CD4-positive, CD25-positive, alpha-beta regulatory T cell (primary cell): ENCODE data around the gene TNRC6A. TPM values are rescaled to one million over a fixed set of nuclear protein-coding genes. Genes with fewer than 3 reads are reported as not detected.

ENCODE experiments used
- ATAC-seq, 2 donors: fragments of 150-1000 bp; cut with Tn5 transposase; one replicate each; pipeline ENCODE4 v1.10.0; 2021; ENCODE audit warnings: low read depth in 2 of 2, moderate number of reproducible peaks in 2 of 2, moderate library complexity in 1 of 2
- DNase-seq, 3 donors: peaks; one replicate each; pipeline versions ENCODE4 v3.0.0 to v3.0.0-alpha.2; 2012 to 2022; ENCODE audit warnings: mixed read lengths in 1 of 3
- H3K27ac ChIP-seq: one replicate; pipeline ENCODE4 v1.7.0; 2013; ENCODE audit warnings: mild to moderate bottlenecking, low read length; ENCODE audit not compliant: insufficient read depth, poor library complexity, severe bottlenecking
- H3K27me3 ChIP-seq: one replicate; pipeline ENCODE4 v1.7.0; 2013; ENCODE audit warnings: low read length; ENCODE audit not compliant: control insufficient read depth, insufficient read depth
- H3K36me3 ChIP-seq: one replicate; pipeline ENCODE4 v1.7.0; 2013; ENCODE audit warnings: mild to moderate bottlenecking, low read length, moderate library complexity; ENCODE audit not compliant: control insufficient read depth, insufficient read depth
- H3K4me1 ChIP-seq: 2 replicates; pipeline ENCODE4 v1.7.0; 2013; ENCODE audit warnings: mild to moderate bottlenecking, low read length; ENCODE audit not compliant: insufficient read depth, control insufficient read depth, poor library complexity, severe bottlenecking
- H3K4me3 ChIP-seq: one replicate; pipeline ENCODE4 v1.7.0; 2013; ENCODE audit warnings: low read depth, mild to moderate bottlenecking, low read length, moderate library complexity
- H3K9me3 ChIP-seq, 2 experiments: 1 replicate in 1 of 2; 2 replicates in 1 of 2; pipeline ENCODE4 v1.7.0; 2013; ENCODE audit warnings: low read length in 2 of 2, mild to moderate bottlenecking in 1 of 2, moderate library complexity in 1 of 2; ENCODE audit not compliant: control insufficient read depth in 2 of 2
- H3K27ac Mint-ChIP-seq, 3 donors: one replicate each; pipeline ENCODE4 v1.8.0; 2020 to 2022; ENCODE audit warnings: mild to moderate bottlenecking in 3 of 3, mixed read lengths in 3 of 3, moderate library complexity in 2 of 3
- H3K27me3 Mint-ChIP-seq: one replicate; pipeline ENCODE4 v1.8.0; 2022; ENCODE audit warnings: mild to moderate bottlenecking, mixed read lengths
- H3K36me3 Mint-ChIP-seq: one replicate; pipeline ENCODE4 v1.8.0; 2020; ENCODE audit warnings: mixed read lengths
- H3K4me1 Mint-ChIP-seq, 4 donors: one replicate each; pipeline ENCODE4 v1.8.0; 2020 to 2022; ENCODE audit warnings: mixed read lengths in 4 of 4, mild to moderate bottlenecking in 1 of 4
- H3K4me3 Mint-ChIP-seq, 4 donors: one replicate each; pipeline ENCODE4 v1.8.0; 2020 to 2022; ENCODE audit warnings: mild to moderate bottlenecking in 4 of 4, mixed read lengths in 4 of 4, moderate library complexity in 3 of 4
- H3K9me3 Mint-ChIP-seq, 7 donors: one replicate each; pipeline ENCODE4 v1.8.0; 2020 to 2022; ENCODE audit warnings: mixed read lengths in 7 of 7, mild to moderate bottlenecking in 3 of 7, moderate library complexity in 2 of 7
- polyA plus RNA-seq, 4 donors: library from polyadenylated mRNA; unstranded; fragments of 300-500 nt; fragmentation: Illumina TruSeq; gene quantifications; one replicate each; pipeline ENCODE4 v1.2.3, GENCODE V29; 2021
- total RNA-seq: library from RNA; stranded (reverse); gene quantifications from one replicate; pipeline ENCODE4 v1.2.3, GENCODE V29; 2022

TNRC6A gene
- total and polyA plus RNA-seq, 5 donors from 2014 or later: 7.2 to 89.0 (median 10.4) TPM

DNA sequence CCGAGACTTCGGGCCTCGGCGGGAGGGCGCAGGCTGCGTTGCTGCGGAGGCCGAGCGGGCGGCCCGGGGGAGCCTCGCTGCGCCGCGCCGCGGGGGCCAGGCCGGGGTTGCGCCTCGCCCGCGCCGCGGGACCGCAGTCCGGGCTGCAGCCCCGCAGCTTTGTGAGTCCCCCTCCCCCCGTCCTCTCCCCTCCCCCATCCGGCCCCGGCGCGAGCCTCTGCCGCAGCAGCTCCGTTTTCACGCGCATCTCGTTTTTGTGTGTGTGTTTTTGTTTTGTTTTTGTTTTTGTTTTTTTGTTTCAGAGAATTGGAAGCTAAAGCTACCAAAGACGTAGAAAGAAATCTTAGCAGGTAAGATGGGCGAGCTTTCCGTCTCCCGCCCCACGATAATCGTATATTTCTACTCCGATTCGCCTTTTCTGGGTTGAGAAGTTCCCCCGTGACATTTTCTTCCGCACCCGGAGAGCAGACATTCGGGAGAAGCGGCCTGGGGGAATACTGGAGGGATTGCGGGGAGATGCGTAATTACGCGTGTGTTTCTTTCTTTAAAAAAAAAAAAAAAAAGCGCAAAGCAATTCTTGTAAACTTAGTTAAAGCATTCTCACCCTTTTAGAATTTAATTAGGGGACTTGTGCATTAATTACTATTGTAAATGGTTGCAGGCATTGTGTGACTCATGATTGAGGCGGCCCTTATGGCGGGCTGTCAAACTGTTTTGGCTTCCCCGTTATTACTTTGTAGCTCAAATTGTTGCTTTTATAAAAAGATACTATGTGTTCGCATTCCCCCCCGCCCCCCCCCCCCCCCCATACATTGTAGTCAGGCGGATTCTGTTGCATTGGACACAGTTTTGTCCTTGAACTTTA, 732 bp downstream of the TNRC6A start:
- Histone ChIP-seq H3K9me3 (no peaks in the 10 kb centered on the region), H3K4me1 (peaks cover 29% of the 10 kb centered on the region), H3K36me3 (peaks cover 12% of the 10 kb centered on the region), H3K4me3 (peak overlapping the region; percentile 85), H3K27ac (peak overlapping the region; percentile 94), H3K27me3 (no peaks in the 10 kb centered on the region)
- Mint-ChIP-seq H3K4me1 (peaks cover 35 to 58% (median 50%) of the 10 kb centered on the region in 4 donors), H3K27me3 (peaks cover 12% of the 10 kb centered on the region), H3K9me3 (peaks cover 0 to 3% (median 0%) of the 10 kb centered on the region in 7 donors), H3K4me3 (peak overlapping the region; percentile 94 to 99 (median 98)), H3K27ac (peak overlapping the region; percentile 92 to 99 (median 98)), H3K36me3 (peaks cover 13% of the 10 kb centered on the region)
- ATAC-seq (no peak), DNase-seq (peak in 2 of 3 donors; percentile 42 to 45)

DNA sequence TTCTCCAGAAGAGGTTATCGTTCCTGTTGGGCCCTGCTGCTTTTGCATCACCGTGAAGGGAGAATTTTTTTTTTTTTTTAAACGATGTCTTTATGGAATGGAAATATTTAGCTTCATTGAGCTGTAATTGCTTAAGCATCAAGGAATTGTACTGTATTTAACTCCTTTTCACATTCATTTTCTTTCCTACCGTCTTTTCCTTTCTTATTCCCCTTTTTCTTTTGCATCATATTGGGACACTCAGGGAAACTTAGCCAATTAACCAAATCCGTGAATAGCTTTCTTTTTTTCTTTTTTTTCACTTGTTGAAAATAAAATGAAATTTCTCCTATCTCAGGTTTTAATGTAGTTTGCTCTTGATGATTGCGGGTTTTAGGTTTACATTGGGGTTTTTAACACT, 1.5 kb downstream of the TNRC6A start:
- no peaks in the 10 kb centered on the region for H3K27me3 ChIP-seq
- peaks cover 29% of the 10 kb centered on the region for H3K4me1 ChIP-seq
- ATAC-seq: no peak
- peak overlapping the region; percentile 94 for H3K27ac ChIP-seq
- H3K9me3 Mint-ChIP-seq: peaks cover 0 to 3% (median 0%) of the 10 kb centered on the region in 7 donors
- peaks cover 13% of the 10 kb centered on the region for H3K36me3 Mint-ChIP-seq
- H3K9me3 ChIP-seq: no peaks in the 10 kb centered on the region
- peaks cover 12% of the 10 kb centered on the region for H3K27me3 Mint-ChIP-seq
- peak overlapping the region; percentile 1 to 92 (median 86) for H3K27ac Mint-ChIP-seq
- peaks cover 12% of the 10 kb centered on the region for H3K36me3 ChIP-seq
- H3K4me1 Mint-ChIP-seq: peaks cover 35 to 65% (median 53%) of the 10 kb centered on the region in 4 donors
- no peak for DNase-seq
- peak overlapping the region; percentile 94 to 99 (median 98) for H3K4me3 Mint-ChIP-seq
- H3K4me3 ChIP-seq: peak overlapping the region; percentile 85

DNA sequence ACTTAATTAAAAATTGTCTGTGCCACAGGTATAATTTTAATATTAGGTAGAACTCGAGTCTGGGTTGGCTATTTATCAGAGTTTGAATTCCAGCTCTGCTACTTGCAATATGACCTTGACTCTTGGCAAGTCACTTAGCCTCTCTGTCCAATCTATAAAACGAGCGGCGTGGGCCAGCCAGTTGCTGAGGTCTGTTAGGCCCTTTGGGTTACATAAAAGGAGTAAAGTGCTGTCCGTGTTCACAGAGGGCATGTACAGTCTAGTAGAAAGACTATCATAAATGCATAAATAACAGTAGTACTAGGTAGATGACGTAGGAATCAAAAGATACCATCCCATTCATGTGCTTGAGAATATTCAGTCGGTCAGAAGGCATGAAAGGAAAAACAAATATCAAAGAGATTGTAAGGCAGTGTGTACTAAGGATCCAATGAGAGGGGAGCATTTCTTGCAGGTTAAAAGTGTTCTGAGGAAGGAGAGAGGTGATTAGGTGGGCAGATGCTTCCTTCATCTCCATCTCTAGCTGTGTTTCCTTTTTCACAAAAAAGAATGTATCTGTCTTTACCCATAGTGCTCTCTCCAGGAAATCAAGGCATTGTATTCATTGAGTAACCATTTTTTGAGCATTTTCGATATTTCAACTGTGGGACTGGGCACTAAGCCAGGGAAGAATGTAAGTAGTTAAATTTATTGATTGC, 2.4 kb downstream of the TNRC6A start:
- peaks cover 29% of the 10 kb centered on the region for H3K4me1 ChIP-seq
- Mint-ChIP-seq H3K4me1 (peaks cover 39 to 75% (median 56%) of the 10 kb centered on the region in 4 donors), H3K4me3 (peak overlapping the region; percentile 43 to 99 (median 96)), H3K9me3 (peaks cover 0 to 3% (median 0%) of the 10 kb centered on the region in 7 donors), H3K27me3 (peaks cover 12% of the 10 kb centered on the region), H3K36me3 (peaks cover 16% of the 10 kb centered on the region), H3K27ac (peak overlapping the region; percentile 9 to 92 (median 23))
- no peak for DNase-seq
- ATAC-seq: no peak
- peaks cover 12% of the 10 kb centered on the region for H3K36me3 ChIP-seq
- H3K4me3 ChIP-seq: peak overlapping the region; percentile 85
- H3K27me3 ChIP-seq: no peaks in the 10 kb centered on the region
- peak overlapping the region; percentile 94 for H3K27ac ChIP-seq
- H3K9me3 ChIP-seq: no peaks in the 10 kb centered on the region

DNA sequence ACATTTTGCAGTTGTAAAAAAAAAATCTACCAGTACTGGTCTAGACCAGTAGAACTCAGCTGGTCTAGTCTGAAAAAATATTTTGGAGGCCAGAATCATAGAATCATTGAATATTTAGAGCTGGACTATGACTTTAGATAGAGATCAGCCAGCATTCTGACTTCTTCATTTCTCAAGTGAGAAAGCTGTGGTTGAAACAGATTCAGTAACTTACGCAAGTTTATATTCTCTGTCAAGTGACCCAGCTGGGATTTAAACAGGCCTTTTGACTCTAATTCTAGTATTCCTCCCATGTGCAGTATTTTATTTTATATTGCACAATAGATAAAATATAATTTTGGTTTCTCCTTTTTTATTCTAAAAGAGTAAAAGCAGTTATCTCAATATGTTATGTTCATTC, 4.9 kb downstream of the TNRC6A start:
- Histone ChIP-seq H3K4me3 (no peak overlapping the region), H3K9me3 (no peaks in the 10 kb centered on the region), H3K27me3 (no peaks in the 10 kb centered on the region), H3K4me1 (peaks cover 34% of the 10 kb centered on the region), H3K36me3 (peaks cover 12% of the 10 kb centered on the region), H3K27ac (no peak overlapping the region)
- ATAC-seq (no peak), DNase-seq (no peak)
- Mint-ChIP-seq H3K36me3 (peaks cover 16% of the 10 kb centered on the region), H3K4me1 (peaks cover 50 to 89% (median 67%) of the 10 kb centered on the region in 4 donors), H3K27me3 (peaks cover 7% of the 10 kb centered on the region), H3K4me3 (peak overlapping the region in 1 of 4 donors; percentile 50), H3K27ac (no peak overlapping the region), H3K9me3 (no peaks in the 10 kb centered on the region)

DNA sequence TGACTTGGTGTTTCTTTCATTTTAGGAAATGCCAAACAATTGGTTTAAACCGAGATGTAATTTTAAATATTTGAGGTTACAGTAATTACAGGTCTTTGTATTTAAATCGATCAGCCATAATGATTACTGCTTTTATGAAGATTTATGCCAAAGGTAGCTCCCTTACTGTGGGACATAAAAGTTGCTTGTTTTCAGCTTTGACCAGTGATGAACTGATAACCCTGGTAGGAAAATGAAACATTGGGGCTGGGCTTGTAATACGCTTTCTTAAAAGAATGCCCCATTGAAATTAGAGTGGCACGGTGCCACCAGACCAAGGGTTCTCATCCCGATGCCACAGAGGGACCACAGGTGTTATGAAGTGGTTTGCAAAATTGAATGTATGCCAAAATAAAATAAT, 7.3 kb downstream of the TNRC6A start:
- H3K9me3 Mint-ChIP-seq: no peaks in the 10 kb centered on the region
- Histone ChIP-seq H3K27ac (no peak overlapping the region), H3K4me3 (peak overlapping the region; percentile 28), H3K4me1 (peaks cover 43% of the 10 kb centered on the region), H3K27me3 (no peaks in the 10 kb centered on the region), H3K36me3 (peaks cover 19% of the 10 kb centered on the region), H3K9me3 (no peaks in the 10 kb centered on the region)
- ATAC-seq: no peak
- peaks cover 19% of the 10 kb centered on the region for H3K36me3 Mint-ChIP-seq
- peaks cover 60 to 98% (median 74%) of the 10 kb centered on the region in 4 donors for H3K4me1 Mint-ChIP-seq
- no peaks in the 10 kb centered on the region for H3K27me3 Mint-ChIP-seq
- H3K4me3 Mint-ChIP-seq: peak overlapping the region in 3 of 4 donors; percentile 8 to 57 (median 14)
- H3K27ac Mint-ChIP-seq: peak overlapping the region in 1 of 3 donors; percentile 28
- DNase-seq: no peak

DNA sequence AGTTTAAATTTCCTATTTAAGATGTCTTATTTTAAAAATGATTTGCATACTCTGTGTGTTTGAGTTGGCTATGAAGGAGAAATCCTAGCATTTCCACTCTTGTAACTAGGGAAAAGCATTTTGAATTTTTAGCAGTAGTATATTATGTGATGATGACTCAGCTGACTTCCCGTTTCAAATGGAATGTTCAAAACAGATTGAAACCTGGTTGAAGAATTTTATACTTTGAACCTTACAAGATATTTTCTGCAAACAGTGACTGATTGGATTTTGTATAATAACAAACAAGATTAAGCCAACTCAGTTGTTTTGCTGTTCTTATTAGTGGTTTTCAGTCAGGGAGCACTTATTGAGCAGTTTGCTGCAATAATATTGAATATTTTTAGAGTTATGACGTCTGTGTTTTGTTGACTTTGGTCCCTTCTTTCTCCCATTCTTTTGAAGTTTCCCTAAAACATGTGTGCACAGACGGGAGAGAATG, 8.0 kb downstream of the TNRC6A start:
- no peak for DNase-seq
- Histone ChIP-seq H3K36me3 (peaks cover 16% of the 10 kb centered on the region), H3K27ac (no peak overlapping the region), H3K4me1 (peaks cover 37% of the 10 kb centered on the region), H3K27me3 (no peaks in the 10 kb centered on the region), H3K9me3 (no peaks in the 10 kb centered on the region), H3K4me3 (peak overlapping the region; percentile 9)
- peaks cover 59 to 98% (median 72%) of the 10 kb centered on the region in 4 donors for H3K4me1 Mint-ChIP-seq
- H3K36me3 Mint-ChIP-seq: peaks cover 19% of the 10 kb centered on the region
- H3K27me3 Mint-ChIP-seq: no peaks in the 10 kb centered on the region
- ATAC-seq: no peak
- H3K9me3 Mint-ChIP-seq: no peaks in the 10 kb centered on the region
- H3K27ac Mint-ChIP-seq: peak overlapping the region in 1 of 3 donors; percentile 7
- peak overlapping the region in 1 of 4 donors; percentile 59 for H3K4me3 Mint-ChIP-seq

DNA sequence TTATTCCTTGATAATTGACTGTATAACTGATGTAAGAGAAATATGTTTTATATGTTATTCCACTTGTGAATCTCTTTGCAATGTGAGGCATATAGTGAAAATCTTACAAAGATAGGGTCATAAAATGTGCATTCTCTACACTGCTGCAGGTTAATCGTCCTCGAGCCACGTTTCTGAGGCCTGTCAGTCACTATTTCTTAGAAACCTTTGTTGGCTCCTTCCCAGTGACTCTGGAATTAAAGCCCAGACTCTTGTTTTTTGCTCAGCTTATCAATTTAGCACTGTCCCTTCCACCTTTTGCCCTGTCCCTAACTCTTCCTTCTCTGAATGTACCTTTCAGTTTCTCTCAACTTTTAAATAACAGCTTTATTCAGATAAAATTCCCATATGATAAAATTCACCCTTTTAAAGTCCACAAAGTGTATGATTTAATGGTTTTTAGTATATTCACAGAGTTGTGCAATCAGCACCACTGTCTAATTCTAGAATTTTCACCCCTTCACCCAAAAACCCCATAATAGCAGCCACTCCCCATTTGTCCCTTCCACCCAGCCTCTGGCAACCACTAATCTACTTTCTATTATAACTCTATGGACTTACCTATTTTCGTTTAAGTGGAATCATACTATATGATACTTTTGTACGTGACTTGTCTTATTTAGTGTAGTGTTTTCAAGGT, 8.6 kb downstream of the TNRC6A start:
- H3K4me3 Mint-ChIP-seq: peak overlapping the region; percentile 1 to 59 (median 28)

More for the DNA sequence above, 8.6 kb downstream of the TNRC6A start:
- Mint-ChIP-seq H3K27me3 (no peaks in the 10 kb centered on the region), H3K36me3 (peaks cover 19% of the 10 kb centered on the region), H3K27ac (peak overlapping the region in 1 of 3 donors; percentile 80), H3K9me3 (no peaks in the 10 kb centered on the region), H3K4me1 (peaks cover 59 to 98% (median 72%) of the 10 kb centered on the region in 4 donors)
- Histone ChIP-seq H3K27me3 (no peaks in the 10 kb centered on the region), H3K9me3 (no peaks in the 10 kb centered on the region), H3K4me3 (no peak overlapping the region), H3K27ac (no peak overlapping the region), H3K4me1 (peaks cover 36% of the 10 kb centered on the region), H3K36me3 (peaks cover 13% of the 10 kb centered on the region)
- ATAC-seq: no peak
- DNase-seq: no peak
